ENCODE data around the gene IFT122.

Gene IFT122

DNA sequence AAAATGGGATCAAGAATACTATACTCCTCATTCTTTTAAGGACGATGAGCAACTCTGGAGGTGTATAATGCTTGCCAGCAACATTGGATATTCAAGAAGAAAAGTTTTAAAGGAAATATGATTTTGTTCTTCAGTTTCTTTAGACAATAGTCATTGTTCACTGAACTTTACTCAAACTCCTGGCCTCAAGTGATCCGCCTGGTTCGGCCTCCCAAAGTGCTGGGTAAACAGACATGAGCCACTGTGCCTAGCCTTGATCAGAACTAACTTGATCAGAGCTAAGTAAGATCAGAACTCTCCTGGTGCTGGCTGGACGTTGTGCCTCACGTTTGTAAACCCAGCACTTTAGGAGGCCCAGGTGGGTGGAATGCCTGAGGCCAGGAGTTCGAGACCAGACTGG lies 24.2 kb upstream of the IFT122 start:
- TF ChIP-seq, protein P1, sequence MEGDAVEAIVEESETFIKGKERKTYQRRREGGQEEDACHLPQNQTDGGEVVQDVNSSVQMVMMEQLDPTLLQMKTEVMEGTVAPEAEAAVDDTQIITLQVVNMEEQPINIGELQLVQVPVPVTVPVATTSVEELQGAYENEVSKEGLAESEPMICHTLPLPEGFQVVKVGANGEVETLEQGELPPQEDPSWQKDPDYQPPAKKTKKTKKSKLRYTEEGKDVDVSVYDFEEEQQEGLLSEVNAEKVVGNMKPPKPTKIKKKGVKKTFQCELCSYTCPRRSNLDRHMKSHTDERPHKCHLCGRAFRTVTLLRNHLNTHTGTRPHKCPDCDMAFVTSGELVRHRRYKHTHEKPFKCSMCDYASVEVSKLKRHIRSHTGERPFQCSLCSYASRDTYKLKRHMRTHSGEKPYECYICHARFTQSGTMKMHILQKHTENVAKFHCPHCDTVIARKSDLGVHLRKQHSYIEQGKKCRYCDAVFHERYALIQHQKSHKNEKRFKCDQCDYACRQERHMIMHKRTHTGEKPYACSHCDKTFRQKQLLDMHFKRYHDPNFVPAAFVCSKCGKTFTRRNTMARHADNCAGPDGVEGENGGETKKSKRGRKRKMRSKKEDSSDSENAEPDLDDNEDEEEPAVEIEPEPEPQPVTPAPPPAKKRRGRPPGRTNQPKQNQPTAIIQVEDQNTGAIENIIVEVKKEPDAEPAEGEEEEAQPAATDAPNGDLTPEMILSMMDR (IDR thresholded peaks at IDR 0.05; ENCODE audit: low read depth, low read length) = no peak
- DNase-seq = no peak
- Histone ChIP-seq H3K4me1 (no peaks in the 10 kb centered on the region), H3K9me3 (no peaks in the 10 kb centered on the region), H3K27me3 (no peaks in the 10 kb centered on the region), H3K4me3 (ENCODE audit: low read depth, low read length) (no peak overlapping the region), H3K36me3 (no peaks in the 10 kb centered on the region)

DNA sequence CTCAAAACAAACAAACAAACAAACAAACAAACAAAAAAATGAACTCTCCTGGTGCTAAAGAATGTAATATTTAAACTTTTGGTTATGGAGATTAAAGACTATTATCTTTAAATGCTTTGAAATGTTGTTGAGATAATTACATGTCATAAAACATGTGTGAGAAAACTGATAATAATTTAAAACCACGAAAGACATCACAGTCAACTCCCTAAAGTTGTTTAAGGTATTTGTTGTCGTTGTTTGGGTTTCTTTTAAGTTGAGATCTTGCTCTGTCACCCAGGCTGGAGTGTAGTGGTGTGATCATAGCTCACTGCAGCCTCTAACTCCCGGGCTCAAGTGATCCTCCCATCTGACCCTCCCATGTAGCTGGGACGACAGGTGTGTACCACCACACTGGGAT lies 23.6 kb upstream of the IFT122 start:
- DNase-seq = no peak
- no peaks in the 10 kb centered on the region for H3K36me3 ChIP-seq
- TF ChIP-seq, protein P1 (IDR thresholded peaks at IDR 0.05; ENCODE audit: low read depth, low read length) = no peak
- H3K9me3 ChIP-seq = no peaks in the 10 kb centered on the region
- H3K27me3 ChIP-seq = no peaks in the 10 kb centered on the region
- no peaks in the 10 kb centered on the region for H3K4me1 ChIP-seq
- no peak overlapping the region for H3K4me3 ChIP-seq (ENCODE audit: low read depth, low read length)

DNA sequence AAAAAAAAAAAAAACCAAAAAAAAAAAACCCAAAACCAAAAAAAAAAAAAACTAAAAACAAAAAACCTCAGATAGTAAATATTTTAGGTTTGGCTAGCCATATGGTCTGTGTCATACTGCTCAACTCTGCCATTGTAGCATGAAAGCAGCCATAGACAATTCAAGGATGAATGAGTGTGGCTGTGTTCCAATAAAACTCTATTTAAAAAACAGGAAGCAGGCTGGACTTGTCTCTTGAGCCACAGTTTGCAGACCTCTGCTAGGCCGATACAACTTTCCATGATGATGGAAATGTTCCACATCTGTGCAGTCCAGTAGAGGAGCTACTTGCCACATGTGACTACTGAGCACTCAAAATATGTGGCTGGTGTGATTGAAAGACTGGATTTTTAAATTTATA lies 22.7 kb upstream of the IFT122 start:
- TF ChIP-seq, protein P1 (IDR thresholded peaks at IDR 0.05; ENCODE audit: low read depth, low read length) = no peak
- Histone ChIP-seq H3K36me3 (no peaks in the 10 kb centered on the region), H3K4me1 (no peaks in the 10 kb centered on the region), H3K4me3 (ENCODE audit: low read depth, low read length) (no peak overlapping the region), H3K27me3 (no peaks in the 10 kb centered on the region), H3K9me3 (no peaks in the 10 kb centered on the region)
- no peak for DNase-seq

DNA sequence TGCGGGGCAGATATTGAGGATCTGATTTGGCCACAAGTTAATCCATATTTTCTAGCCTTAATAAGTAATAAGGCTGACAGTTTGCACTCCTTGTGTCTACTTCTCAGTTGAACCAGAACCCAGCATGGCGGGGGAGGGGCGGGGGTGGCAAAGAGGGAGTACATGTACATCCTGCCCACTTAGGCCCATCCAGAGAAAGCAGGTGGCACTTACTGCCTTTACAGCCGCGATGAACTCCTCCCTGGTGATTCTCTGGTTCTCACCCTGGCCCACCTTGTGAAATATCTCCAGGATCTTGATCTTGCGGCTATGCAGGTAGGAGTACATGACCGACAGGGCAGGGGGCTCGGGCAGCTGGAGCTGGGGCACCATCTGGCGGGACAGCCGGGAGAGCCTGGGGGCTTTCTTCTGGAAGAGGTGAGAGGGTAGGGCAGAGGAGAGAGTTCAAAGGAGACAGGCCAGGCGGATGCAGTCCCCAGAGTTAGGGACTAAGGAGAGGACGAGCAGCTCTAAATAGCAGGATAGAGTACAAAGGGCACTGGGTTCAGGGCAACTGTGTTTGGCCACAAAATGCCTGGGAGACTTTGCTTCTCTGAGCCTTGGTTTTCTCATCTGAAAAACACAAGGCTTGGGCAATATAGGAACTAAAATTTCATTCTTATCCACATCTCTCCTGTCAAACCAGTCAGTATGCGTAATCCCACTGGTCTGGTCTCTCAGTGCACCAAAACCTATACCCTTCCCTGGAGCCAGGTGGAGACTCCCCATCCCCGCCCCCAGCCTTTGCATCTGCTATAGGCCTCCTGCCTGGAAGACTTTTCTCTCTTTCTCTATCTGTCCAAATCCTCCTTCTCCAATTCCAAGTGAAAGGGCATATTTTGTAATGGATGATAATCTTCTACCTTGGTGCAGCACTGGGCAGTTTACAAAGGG lies 21.7 kb upstream of the IFT122 start:
- Histone ChIP-seq H3K36me3 (no peaks in the 10 kb centered on the region), H3K9me3 (no peaks in the 10 kb centered on the region), H3K4me1 (no peaks in the 10 kb centered on the region), H3K27me3 (no peaks in the 10 kb centered on the region), H3K4me3 (ENCODE audit: low read depth, low read length) (no peak overlapping the region)
- no peak for DNase-seq
- TF ChIP-seq, protein P1 (IDR thresholded peaks at IDR 0.05; ENCODE audit: low read depth, low read length) = no peak

DNA sequence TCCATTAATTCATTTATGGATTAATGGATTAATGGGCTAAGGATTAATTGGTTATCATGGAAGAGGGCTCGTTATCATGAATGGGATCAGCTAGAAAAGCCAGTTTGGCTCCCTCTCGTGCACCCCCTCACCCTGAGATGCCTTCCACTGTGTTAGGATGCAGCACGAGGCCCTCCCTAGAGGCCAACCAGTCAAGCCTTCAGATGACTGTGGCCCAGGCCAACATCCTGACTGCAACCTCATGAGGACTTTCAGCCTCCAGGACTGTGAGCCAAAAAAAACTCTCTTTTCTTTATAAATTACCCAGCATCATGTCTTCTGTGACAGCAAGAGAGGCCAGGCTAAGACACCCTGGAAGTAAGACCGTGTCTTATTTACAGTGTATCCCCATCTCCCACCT lies 20.5 kb upstream of the IFT122 start:
- TF ChIP-seq, protein P1 (IDR thresholded peaks at IDR 0.05; ENCODE audit: low read depth, low read length) = no peak
- H3K9me3 ChIP-seq = no peaks in the 10 kb centered on the region
- no peaks in the 10 kb centered on the region for H3K4me1 ChIP-seq
- DNase-seq = no peak
- H3K27me3 ChIP-seq = no peaks in the 10 kb centered on the region
- H3K36me3 ChIP-seq = no peaks in the 10 kb centered on the region
- no peak overlapping the region for H3K4me3 ChIP-seq (ENCODE audit: low read depth, low read length)

DNA sequence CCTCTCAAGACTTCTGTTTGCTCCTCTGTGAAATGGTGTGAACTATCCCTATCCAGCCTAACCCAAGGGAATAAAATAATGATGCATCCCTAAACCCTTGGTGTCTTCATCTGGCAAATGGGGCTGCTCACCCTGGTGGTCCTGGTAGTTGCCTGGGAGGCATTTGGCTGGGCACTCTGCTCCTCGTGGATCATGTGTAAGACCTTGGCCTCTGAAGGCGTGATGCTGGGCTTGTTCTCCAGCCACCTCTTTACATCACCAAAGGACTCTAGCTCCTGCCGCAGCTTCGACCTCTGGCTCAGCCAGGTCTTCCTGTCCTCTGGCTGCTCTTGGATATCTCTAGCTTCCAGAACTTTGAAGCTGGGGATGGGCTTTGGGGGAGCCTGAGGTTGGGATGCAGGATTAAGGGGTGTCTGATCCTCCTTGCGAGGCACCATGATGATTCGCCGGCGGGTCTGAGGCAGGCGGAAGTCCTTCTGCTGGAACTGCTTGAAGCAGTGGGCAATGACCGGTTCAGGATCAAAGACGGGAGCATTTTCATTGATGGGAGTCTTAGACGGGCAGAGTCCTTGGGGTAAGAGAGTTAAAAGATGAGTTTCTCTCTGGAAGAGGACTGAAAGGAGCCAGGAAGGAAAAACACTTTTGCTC lies 18.7 kb upstream of the IFT122 start:
- Histone ChIP-seq H3K36me3 (no peaks in the 10 kb centered on the region), H3K4me1 (no peaks in the 10 kb centered on the region), H3K9me3 (no peaks in the 10 kb centered on the region), H3K4me3 (ENCODE audit: low read depth, low read length) (no peak overlapping the region), H3K27me3 (no peaks in the 10 kb centered on the region)
- TF ChIP-seq, protein P1 (IDR thresholded peaks at IDR 0.05; ENCODE audit: low read depth, low read length) = no peak
- DNase-seq = no peak
